Thyroid gland (tissue), 4 donors: ENCODE data around the gene REPS2.

Experiments
- CTCF ChIP-seq, 6 experiments: fragments of 200-600 bp in 3 of 6; fragments of 450-650 bp in 3 of 6; sonication (generic) in 3 of 6; IDR thresholded peaks; one replicate each; pipeline ENCODE4 v1.5.1; 2016 to 2019; ENCODE audit warnings: antibody characterized with exemption in 6 of 6, mild to moderate bottlenecking in 2 of 6, inconsistent platforms in 1 of 6, moderate library complexity in 1 of 6
- POLR2A ChIP-seq, 2 donors: fragments of 450-650 bp; IDR thresholded peaks; one replicate each; pipeline ENCODE4 v1.6.1; 2017; ENCODE audit warnings: antibody characterized with exemption in 2 of 2, mild to moderate bottlenecking in 2 of 2, moderate library complexity in 1 of 2

- TF ChIP-seq CTCF (IDR thresholded peaks at IDR 0.05) (no peak), POLR2A (IDR thresholded peaks at IDR 0.05) (no peak)
Observed at GRCh38 chrX:17023661-17024060, 77.2 kb downstream of the REPS2 start.
